ENCODE measurements around the gene CTAGE1. TPM values are rescaled to one million over a fixed set of nuclear protein-coding genes. Genes with fewer than 3 reads are reported as not detected.

CTAGE1 gene
- total and polyA plus RNA-seq, 2 experiments from 2014 or later: 0.47 TPM; not detected in 1

DNA sequence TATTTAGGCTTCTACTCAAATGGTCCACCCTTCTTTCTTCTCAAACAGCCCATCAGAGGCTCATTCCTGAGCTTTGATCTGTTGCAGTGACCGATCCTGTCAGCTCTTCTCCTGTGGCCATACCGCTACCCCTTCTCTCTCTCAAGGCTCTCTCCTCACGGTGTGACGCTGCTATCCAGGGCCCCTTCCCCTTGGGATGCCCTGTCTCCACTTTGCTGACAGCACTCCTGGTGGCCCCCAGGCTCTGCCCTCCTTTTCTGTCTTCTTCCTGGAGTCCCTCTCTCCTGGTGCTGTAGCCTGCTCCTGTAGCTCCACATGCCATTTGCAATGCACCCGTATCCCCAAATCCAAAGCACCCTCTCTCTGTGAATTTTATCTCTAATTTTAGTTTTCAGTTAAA is 45.4 kb upstream of the CTAGE1 start:
- no peak overlapping the region for H2AFZ ChIP-seq
- no peak for DNase-seq (ENCODE audit: low spot score)
- H3K27me3 ChIP-seq: no peaks in the 10 kb centered on the region
- no peak overlapping the region for H3K27ac ChIP-seq
- no peak for TF ChIP-seq EZH2 (IDR thresholded peaks at IDR 0.05; ENCODE audit: borderline replicate concordance)
- no peak for TF ChIP-seq EZH2phosphoT487 (IDR thresholded peaks at IDR 0.05; ENCODE audit: low read depth, severe bottlenecking, unreplicated experiment)
- TF ChIP-seq, protein P1, sequence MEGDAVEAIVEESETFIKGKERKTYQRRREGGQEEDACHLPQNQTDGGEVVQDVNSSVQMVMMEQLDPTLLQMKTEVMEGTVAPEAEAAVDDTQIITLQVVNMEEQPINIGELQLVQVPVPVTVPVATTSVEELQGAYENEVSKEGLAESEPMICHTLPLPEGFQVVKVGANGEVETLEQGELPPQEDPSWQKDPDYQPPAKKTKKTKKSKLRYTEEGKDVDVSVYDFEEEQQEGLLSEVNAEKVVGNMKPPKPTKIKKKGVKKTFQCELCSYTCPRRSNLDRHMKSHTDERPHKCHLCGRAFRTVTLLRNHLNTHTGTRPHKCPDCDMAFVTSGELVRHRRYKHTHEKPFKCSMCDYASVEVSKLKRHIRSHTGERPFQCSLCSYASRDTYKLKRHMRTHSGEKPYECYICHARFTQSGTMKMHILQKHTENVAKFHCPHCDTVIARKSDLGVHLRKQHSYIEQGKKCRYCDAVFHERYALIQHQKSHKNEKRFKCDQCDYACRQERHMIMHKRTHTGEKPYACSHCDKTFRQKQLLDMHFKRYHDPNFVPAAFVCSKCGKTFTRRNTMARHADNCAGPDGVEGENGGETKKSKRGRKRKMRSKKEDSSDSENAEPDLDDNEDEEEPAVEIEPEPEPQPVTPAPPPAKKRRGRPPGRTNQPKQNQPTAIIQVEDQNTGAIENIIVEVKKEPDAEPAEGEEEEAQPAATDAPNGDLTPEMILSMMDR (IDR thresholded peaks at IDR 0.05; ENCODE audit: poor library complexity): no peak
- H3K4me3 ChIP-seq: no peak overlapping the region
- H3K9me3 ChIP-seq (ENCODE audit: low read depth): no peaks in the 10 kb centered on the region
- peaks cover 20% of the 10 kb centered on the region for H3K4me1 ChIP-seq (ENCODE audit: insufficient read depth)
- no peaks in the 10 kb centered on the region for H3K36me3 ChIP-seq (replicated peaks; ENCODE audit: insufficient read depth, low read depth)
- H3K4me2 ChIP-seq: no peak overlapping the region
- 73% methylated on average over 5 of the region's 5 CpGs for WGBS (ENCODE audit: low lambda C conversion rate, missing lambda C conversion rate)
- no peaks in the 10 kb centered on the region for H3K9me2 ChIP-seq (replicated peaks; ENCODE audit: insufficient read depth)
- H4K20me1 ChIP-seq (ENCODE audit: insufficient read depth, poor library complexity, severe bottlenecking): no peaks in the 10 kb centered on the region
- no peaks in the 10 kb centered on the region for H3K79me2 ChIP-seq

DNA sequence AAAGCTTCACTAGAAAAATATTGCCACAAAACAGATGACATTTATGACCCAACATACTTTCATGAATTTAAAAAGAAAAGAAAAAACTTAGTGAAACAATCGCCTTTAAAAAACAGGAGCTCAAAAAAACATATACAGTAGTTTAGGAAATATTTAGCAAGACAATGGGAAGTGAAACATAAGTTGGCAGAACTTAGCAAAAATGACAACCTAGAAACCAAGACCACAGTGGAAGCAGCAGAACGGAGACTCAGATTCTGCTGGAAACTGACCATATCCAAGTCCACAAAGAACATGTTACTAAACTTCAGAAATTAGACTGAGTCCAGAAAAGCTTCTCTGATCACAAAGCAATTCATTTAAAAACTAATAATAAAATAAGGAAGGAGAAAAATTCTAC is 41.8 kb upstream of the CTAGE1 start:
- WGBS (ENCODE audit: low lambda C conversion rate, missing lambda C conversion rate): 96% methylated on average over 2 of the region's 2 CpGs
- no peak for DNase-seq (ENCODE audit: low spot score)
- peaks cover 28% of the 10 kb centered on the region for H3K4me1 ChIP-seq (ENCODE audit: insufficient read depth)
- no peak for TF ChIP-seq EZH2 (IDR thresholded peaks at IDR 0.05; ENCODE audit: borderline replicate concordance)
- TF ChIP-seq EZH2phosphoT487 (IDR thresholded peaks at IDR 0.05; ENCODE audit: low read depth, severe bottlenecking, unreplicated experiment): no peak
- TF ChIP-seq, protein P1 (IDR thresholded peaks at IDR 0.05; ENCODE audit: poor library complexity): no peak
- no peaks in the 10 kb centered on the region for H3K9me3 ChIP-seq (ENCODE audit: low read depth)
- H3K4me3 ChIP-seq: no peak overlapping the region
- no peaks in the 10 kb centered on the region for H3K36me3 ChIP-seq (replicated peaks; ENCODE audit: insufficient read depth, low read depth)
- H3K27ac ChIP-seq: no peak overlapping the region
- H2AFZ ChIP-seq: no peak overlapping the region
- H3K79me2 ChIP-seq: no peaks in the 10 kb centered on the region
- no peak overlapping the region for H3K4me2 ChIP-seq
- no peaks in the 10 kb centered on the region for H3K27me3 ChIP-seq
- H3K9me2 ChIP-seq (replicated peaks; ENCODE audit: insufficient read depth): no peaks in the 10 kb centered on the region
- H4K20me1 ChIP-seq (ENCODE audit: insufficient read depth, poor library complexity, severe bottlenecking): no peaks in the 10 kb centered on the region

DNA sequence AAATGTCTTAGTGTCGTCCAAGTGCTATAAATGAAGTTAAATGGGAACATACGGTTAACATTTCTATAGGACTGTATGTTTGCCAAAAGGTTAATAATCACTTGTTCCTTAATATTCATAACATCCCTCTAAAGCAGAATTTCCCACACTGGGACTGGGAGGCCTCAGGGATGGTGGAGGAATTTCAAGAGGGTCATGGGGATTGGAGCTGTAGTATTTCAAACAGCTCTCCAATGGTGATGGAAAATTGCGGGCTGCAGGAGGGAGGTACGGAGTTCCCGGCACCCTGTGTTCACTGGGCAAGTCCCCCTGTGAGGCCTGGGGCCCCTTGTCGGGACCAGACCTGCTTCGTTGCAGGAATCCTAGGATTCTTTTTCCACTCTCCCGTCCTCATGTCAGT is 39.8 kb upstream of the CTAGE1 start:
- peaks cover 29% of the 10 kb centered on the region for H3K4me1 ChIP-seq (ENCODE audit: insufficient read depth)
- no peaks in the 10 kb centered on the region for H4K20me1 ChIP-seq (ENCODE audit: insufficient read depth, poor library complexity, severe bottlenecking)
- TF ChIP-seq, protein P1 (IDR thresholded peaks at IDR 0.05; ENCODE audit: poor library complexity): no peak
- TF ChIP-seq EZH2phosphoT487 (IDR thresholded peaks at IDR 0.05; ENCODE audit: low read depth, severe bottlenecking, unreplicated experiment) (no peak), EZH2 (IDR thresholded peaks at IDR 0.05; ENCODE audit: borderline replicate concordance) (no peak)
- H3K36me3 ChIP-seq (replicated peaks; ENCODE audit: insufficient read depth, low read depth): no peaks in the 10 kb centered on the region
- H3K27me3 ChIP-seq: no peaks in the 10 kb centered on the region
- H3K9me2 ChIP-seq (replicated peaks; ENCODE audit: insufficient read depth): no peaks in the 10 kb centered on the region
- no peaks in the 10 kb centered on the region for H3K79me2 ChIP-seq
- H3K27ac ChIP-seq: peak overlapping the region; percentile 45
- H2AFZ ChIP-seq: no peak overlapping the region
- WGBS (ENCODE audit: low lambda C conversion rate, missing lambda C conversion rate): 69% methylated on average over 8 of the region's 8 CpGs
- no peaks in the 10 kb centered on the region for H3K9me3 ChIP-seq (ENCODE audit: low read depth)
- no peak overlapping the region for H3K4me2 ChIP-seq
- no peak overlapping the region for H3K4me3 ChIP-seq
- DNase-seq (ENCODE audit: low spot score): no peak

DNA sequence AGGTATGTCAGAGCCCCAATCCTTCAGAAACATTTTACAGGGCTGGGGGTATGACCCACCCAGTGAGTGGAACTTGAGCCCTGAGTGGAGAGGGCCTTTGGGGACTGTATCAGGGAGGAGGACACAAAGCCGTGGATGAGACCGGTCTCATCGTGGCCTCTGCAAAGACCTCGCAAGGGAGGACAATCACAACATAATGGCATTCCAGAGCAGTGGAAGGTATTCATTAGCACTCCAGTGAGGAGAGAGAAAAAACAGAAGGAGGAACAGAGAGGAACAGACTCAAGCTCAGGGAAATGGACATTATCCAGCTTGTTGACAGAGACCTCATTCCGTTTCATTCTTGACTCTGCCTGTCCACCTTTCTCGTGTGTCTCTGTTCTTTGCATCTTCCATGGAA is 38.8 kb upstream of the CTAGE1 start:
- TF ChIP-seq EZH2 (IDR thresholded peaks at IDR 0.05; ENCODE audit: borderline replicate concordance) (no peak), EZH2phosphoT487 (IDR thresholded peaks at IDR 0.05; ENCODE audit: low read depth, severe bottlenecking, unreplicated experiment) (no peak)
- TF ChIP-seq, protein P1 (IDR thresholded peaks at IDR 0.05; ENCODE audit: poor library complexity): no peak
- H3K9me3 ChIP-seq (ENCODE audit: low read depth): no peaks in the 10 kb centered on the region
- H3K27ac ChIP-seq: peak overlapping the region; percentile 45
- no peaks in the 10 kb centered on the region for H3K36me3 ChIP-seq (replicated peaks; ENCODE audit: insufficient read depth, low read depth)
- DNase-seq (ENCODE audit: low spot score): no peak
- H3K4me1 ChIP-seq (ENCODE audit: insufficient read depth): peaks cover 34% of the 10 kb centered on the region
- no peaks in the 10 kb centered on the region for H3K27me3 ChIP-seq
- no peaks in the 10 kb centered on the region for H3K9me2 ChIP-seq (replicated peaks; ENCODE audit: insufficient read depth)
- WGBS (ENCODE audit: low lambda C conversion rate, missing lambda C conversion rate): 39% methylated on average over 6 of the region's 6 CpGs
- H3K4me3 ChIP-seq: no peak overlapping the region
- no peak overlapping the region for H2AFZ ChIP-seq
- H4K20me1 ChIP-seq (ENCODE audit: insufficient read depth, poor library complexity, severe bottlenecking): no peaks in the 10 kb centered on the region
- peak overlapping the region; percentile 61 for H3K4me2 ChIP-seq
- H3K79me2 ChIP-seq: no peaks in the 10 kb centered on the region

Measured in hepatocyte (in vitro differentiated cells).